ENCODE data around the gene CLCNKA.

CLCNKA gene

DNA sequence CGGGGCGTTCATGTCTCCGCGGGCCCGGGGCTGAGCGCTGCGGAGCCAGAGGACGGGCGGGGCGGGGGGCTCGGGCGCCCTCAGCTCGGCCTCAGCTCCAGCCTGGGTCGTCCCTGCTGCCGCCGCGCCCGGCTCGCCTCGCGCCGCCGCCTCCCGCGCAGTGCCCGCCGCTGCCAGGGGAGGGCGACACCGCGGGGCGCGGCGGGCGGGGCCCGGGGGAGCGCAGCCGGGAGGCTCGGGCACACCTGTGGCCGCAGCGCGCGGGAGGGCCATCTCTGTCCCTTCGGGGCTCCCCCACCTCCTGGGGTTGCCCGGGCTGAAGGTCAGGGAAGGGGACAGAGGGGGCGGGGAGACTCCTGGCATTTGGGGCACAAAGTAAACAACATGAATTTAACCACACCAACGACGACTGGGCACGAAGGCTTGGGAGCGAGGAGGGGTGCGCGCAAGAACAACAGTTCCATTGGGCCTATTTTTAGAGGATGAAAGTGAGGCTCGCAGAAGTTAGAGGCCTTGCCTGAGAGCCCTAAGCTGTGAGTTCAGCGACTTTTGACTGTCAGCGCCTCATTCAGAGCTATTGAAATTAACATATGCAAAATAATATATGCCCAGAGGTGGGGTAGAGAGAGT lies 51.8 kb downstream of the CLCNKA start, which contains the start of gene FAM131C:
Gene FAM131C (minus strand): TSS at position 162 of the 630 bp plus-strand sequence. CDS start 209 bp downstream, outside the sequence.
- TF ChIP-seq, protein P1, sequence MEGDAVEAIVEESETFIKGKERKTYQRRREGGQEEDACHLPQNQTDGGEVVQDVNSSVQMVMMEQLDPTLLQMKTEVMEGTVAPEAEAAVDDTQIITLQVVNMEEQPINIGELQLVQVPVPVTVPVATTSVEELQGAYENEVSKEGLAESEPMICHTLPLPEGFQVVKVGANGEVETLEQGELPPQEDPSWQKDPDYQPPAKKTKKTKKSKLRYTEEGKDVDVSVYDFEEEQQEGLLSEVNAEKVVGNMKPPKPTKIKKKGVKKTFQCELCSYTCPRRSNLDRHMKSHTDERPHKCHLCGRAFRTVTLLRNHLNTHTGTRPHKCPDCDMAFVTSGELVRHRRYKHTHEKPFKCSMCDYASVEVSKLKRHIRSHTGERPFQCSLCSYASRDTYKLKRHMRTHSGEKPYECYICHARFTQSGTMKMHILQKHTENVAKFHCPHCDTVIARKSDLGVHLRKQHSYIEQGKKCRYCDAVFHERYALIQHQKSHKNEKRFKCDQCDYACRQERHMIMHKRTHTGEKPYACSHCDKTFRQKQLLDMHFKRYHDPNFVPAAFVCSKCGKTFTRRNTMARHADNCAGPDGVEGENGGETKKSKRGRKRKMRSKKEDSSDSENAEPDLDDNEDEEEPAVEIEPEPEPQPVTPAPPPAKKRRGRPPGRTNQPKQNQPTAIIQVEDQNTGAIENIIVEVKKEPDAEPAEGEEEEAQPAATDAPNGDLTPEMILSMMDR (IDR thresholded peaks at IDR 0.05; ENCODE audit: low read depth, low read length, missing control alignments): peak; percentile 48
- DNase-seq (ENCODE audit: low read depth): no peak
- peak within 1 kb of the TSS; percentile 17; the same call in 1 of the 2 replicates for H3K4me3 ChIP-seq (ENCODE audit: low read depth, low read length)

GRCh38 chr1:16074217-16074616 lies 52.4 kb downstream of the CLCNKA start:
- DNase-seq (ENCODE audit: low read depth): no peak
- TF ChIP-seq, protein P1 (IDR thresholded peaks at IDR 0.05; ENCODE audit: low read depth, low read length, missing control alignments): no peak
- no peak overlapping the region for H3K4me3 ChIP-seq (ENCODE audit: low read depth, low read length)

DNA sequence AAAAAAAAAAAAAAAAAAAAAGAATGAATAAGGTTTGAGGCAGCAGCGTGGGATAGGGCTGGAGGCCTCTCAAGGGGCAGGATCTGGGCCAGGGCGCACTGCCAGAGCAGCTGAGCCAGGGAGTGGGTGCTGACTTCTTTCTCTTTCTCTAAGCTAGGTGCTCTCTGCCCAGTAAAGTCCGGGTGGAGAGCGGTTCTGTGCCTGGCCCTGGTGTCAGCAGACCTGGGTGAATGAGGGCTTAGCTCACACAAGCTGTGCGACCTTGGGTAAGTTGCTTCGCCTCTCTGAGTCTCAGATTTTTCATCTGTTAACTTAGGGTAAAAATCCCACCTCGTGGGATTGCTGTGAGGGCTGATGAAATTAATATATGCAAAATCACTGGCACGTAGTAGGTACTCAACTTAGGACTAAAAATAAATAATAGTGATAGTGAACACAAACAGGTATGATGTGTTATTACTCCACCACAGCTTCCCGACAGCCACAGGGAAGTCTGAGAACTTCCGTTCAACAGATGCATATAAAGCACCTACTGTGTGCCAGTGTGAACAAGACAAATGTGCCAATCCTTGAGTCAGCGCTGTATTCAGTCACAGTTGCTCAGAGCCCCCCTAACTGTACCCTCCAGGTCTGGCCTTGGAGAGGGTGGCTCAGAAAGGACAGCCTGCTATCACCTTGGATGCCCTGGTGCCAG lies 53.6 kb downstream of the CLCNKA start:
- TF ChIP-seq, protein P1 (IDR thresholded peaks at IDR 0.05; ENCODE audit: low read depth, low read length, missing control alignments): no peak
- no peak overlapping the region for H3K4me3 ChIP-seq (ENCODE audit: low read depth, low read length)
- DNase-seq (ENCODE audit: low read depth): no peak

DNA sequence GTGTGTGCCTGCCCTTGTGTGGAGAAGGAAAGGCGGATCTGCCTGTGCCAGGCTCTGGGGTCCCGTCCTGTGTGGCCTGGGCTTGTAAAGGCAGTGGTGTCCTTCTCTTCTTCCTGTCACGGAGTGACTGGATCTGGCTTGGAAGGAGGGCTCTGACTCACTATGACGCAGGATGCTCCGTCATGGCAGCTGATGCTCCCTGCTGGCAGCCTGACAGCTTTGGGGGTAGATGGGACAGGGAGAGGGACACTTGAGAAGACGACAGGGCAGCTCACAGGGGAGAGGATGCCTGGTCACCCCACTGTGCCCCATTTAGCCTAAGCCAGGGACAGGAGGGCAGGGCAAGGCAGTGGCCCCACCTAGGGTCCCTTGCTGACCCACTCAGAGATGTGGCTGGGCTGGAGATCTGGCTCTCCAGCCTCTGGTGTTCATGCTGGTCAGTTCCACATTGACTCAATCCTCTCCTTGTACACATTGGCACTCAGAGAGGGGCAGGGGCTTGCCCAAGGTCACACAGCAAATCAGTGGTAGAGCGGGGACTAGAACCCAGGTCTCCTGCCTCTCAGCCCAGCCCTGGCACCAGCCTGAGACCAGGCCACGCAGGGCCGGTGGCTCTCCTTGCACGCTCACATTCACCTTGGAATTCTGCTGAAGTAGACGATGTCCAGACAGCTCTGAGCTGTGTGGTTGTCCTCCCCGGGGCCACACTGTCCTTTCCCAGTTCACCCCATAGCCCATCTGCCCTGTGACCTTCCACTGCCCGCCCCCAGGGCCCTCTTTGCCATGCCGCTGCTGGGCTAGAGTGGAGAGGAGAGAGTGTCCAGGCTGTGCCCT lies 54.4 kb downstream of the CLCNKA start:
- no peak for DNase-seq (ENCODE audit: low read depth)
- H3K4me3 ChIP-seq (ENCODE audit: low read depth, low read length): no peak overlapping the region
- TF ChIP-seq, protein P1 (IDR thresholded peaks at IDR 0.05; ENCODE audit: low read depth, low read length, missing control alignments): no peak

DNA sequence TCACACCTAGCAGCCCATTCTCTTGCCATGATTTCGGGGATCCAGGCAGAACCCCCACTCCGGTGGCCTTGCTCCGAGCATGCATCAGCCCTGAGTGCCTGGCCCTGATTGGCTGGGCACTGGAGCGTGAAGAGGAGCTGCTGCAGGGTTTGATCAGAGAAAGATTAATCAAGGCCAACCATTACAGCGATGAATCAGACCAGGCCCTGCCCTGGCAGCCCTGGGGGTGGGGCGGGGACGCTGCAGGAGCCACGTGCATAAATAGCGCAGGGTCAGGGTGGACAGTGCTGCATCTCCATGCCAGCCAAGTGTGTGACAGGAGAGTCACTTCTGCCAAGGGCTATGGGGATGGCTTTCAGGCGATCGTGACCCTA lies 55.0 kb downstream of the CLCNKA start:
- no peak overlapping the region for H3K4me3 ChIP-seq (ENCODE audit: low read depth, low read length)
- no peak for DNase-seq (ENCODE audit: low read depth)
- TF ChIP-seq, protein P1 (IDR thresholded peaks at IDR 0.05; ENCODE audit: low read depth, low read length, missing control alignments): no peak

DNA sequence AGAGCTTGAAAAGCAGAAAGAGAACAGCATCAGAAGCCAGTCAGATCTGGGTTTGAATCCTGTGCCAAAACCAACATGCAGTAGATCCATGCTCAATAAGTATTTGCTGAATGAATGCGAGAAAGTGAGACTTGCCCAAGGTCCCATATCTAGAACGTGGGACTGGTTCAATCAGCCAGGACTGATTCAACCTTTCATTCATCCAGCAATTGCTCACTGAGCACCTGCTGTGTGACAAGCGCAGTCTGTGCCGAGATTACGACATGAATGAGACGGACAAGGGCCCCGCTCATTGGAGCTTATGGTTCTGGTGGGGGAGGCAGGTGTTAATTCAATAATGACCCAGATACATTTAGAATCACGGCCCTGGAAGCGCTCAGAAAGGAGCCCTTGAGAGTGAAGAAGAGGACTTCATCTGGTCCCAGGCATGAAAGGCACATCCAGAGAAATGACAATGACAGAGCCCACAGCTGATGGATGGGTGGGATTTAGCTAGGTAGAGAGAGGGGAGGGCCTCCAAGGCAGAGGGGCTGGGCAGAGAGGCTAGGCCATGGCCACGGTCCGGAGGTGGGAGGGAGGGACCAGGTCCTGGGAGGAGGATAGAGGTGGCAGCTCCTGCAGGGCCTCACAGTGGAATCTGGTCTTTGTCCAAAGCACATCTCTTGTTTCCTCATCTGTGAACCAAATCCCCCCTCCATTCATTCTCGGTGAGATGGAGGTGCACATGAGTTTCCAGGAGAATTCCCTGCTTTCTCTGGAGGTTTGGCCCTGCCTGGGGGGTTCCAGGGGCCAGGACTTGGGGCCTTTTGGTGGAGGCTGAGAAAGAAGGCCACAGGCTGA lies 55.8 kb downstream of the CLCNKA start:
- TF ChIP-seq, protein P1 (IDR thresholded peaks at IDR 0.05; ENCODE audit: low read depth, low read length, missing control alignments): no peak
- no peak overlapping the region for H3K4me3 ChIP-seq (ENCODE audit: low read depth, low read length)
- DNase-seq (ENCODE audit: low read depth): no peak

All from GM12864 (cell line).